ENCODE data around the gene GTF2F1. TPM values are rescaled to one million over a fixed set of nuclear protein-coding genes. Genes with fewer than 3 reads are reported as not detected.
A peak's percentile ranks its signal among the peaks of the same experiment; 100 is the strongest.

Gene GTF2F1
- total RNA-seq, 1 donor from 2014 or later, result 59.6 TPM

DNA sequence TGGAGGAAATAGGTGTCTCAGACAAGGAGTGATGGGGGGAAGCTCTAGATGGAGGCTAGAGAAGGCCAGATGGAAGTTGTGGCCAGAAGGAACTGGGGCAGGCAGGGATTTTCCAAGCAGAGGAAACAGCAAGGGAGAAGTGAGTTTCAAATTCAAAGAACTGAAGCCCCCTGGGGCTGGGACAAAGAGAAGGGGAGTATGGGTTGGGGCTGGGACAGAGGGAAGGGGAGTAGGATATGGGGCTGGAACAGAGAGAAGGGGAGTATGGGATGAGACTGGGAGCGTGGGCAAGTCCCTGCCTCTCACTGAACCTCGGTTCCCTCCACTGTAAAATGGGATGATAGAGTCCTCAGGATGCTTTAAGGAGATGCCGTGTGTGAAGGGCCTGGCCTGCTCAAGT lies 1.9 kb upstream of the GTF2F1 start:
- H3K4me3 Mint-ChIP-seq (ENCODE audit: low read depth), result peak overlapping the region; percentile 49
- intact Hi-C loops (cut with micrococcal nuclease), result no loop called here
- H3K4me1 Mint-ChIP-seq (ENCODE audit: low read depth), result peaks cover 22% of the 10 kb centered on the region
- peaks cover 16% of the 10 kb centered on the region for H3K36me3 Mint-ChIP-seq (ENCODE audit: low read depth)
- DNase-seq (ENCODE audit: low spot score), result no peak
- H3K9me3 Mint-ChIP-seq, result no peaks in the 10 kb centered on the region
- peak overlapping the region; percentile 40 for H3K27ac Mint-ChIP-seq
- H3K27me3 Mint-ChIP-seq (ENCODE audit: low read depth), result no peaks in the 10 kb centered on the region

DNA sequence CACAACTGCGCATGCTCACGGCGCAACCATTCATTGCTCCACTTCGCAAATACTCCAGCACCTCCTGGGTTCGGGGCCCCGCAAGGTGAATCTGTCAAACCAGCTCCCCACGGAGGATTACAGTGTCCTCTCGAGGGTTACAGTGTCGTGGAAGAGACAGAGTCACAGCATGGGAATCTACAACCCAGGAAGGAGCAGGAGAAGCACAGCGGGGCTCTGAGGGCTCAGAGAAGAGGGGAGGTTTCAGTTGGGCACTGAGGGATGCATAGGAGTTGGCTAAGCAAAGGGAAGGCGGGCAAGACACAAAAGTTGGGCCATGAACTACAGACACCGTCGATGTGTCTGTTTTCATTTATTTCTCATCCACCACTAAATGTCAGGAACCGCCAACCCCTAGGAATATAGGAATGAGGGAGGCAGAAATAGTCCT lies 1.0 kb upstream of the GTF2F1 start:
- H3K4me1 Mint-ChIP-seq (ENCODE audit: low read depth), result peaks cover 22% of the 10 kb centered on the region
- no peak for DNase-seq (ENCODE audit: low spot score)
- no peaks in the 10 kb centered on the region for H3K9me3 Mint-ChIP-seq
- H3K27me3 Mint-ChIP-seq (ENCODE audit: low read depth), result no peaks in the 10 kb centered on the region
- H3K36me3 Mint-ChIP-seq (ENCODE audit: low read depth), result peaks cover 19% of the 10 kb centered on the region
- intact Hi-C loops (cut with micrococcal nuclease), result loop anchor here (1.0 kb wide), 2 partner anchors 21 to 31 kb away; no protein-coding TSS in a partner anchor
- H3K27ac Mint-ChIP-seq, result peak overlapping the region; percentile 95
- peak overlapping the region; percentile 88 for H3K4me3 Mint-ChIP-seq (ENCODE audit: low read depth)

DNA sequence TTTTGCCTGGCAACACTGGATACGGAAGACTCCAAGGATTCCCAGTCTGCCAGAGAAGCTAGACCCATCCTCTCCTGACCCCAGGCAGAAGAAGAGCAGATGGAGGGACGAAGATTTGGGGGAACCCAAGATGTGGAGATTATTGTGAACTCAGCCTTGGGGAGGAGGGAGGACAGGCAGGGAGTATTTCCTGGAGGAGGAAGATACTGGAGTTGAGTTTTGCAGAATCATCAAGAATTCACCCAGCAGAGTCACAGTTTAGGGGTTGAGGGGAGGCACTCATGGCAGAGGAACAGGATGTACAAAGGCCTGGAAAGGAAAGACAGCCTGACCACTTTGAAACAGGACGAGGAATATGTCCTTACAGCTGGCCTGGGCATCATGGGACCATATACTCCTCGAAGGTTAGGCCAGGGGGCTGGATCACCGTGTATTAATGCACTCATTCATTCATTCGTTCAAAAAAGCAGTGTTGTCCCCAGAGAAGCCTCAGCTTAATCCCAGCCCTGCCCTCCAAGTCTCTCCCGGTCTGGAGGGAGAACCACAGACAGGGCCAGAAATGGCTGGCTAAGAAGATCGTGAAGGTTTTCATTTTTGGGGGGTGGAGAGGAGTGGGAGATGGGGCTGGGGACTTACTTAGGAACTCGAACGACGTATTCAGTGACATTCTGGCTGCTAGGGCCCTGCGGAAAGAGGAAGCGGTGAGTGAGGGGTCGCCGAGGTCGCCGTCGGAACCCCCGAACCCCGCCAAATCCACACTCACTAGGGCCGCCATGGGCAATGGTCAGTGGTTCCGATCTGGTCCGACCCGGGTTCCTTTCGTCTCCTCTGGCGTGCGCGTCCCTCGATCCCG lies 517 bp downstream of the GTF2F1 start:
- intact Hi-C loops (cut with micrococcal nuclease), result loop anchor here (1.0 kb wide), 2 partner anchors 19 to 33 kb away; no protein-coding TSS in a partner anchor
- Mint-ChIP-seq H3K27me3 (ENCODE audit: low read depth) (no peaks in the 10 kb centered on the region), H3K4me1 (ENCODE audit: low read depth) (peaks cover 22% of the 10 kb centered on the region), H3K9me3 (no peaks in the 10 kb centered on the region), H3K4me3 (ENCODE audit: low read depth) (peak overlapping the region; percentile 88), H3K27ac (peak overlapping the region; percentile 95), H3K36me3 (ENCODE audit: low read depth) (peaks cover 27% of the 10 kb centered on the region)
- DNase-seq (ENCODE audit: low spot score), result no peak

DNA sequence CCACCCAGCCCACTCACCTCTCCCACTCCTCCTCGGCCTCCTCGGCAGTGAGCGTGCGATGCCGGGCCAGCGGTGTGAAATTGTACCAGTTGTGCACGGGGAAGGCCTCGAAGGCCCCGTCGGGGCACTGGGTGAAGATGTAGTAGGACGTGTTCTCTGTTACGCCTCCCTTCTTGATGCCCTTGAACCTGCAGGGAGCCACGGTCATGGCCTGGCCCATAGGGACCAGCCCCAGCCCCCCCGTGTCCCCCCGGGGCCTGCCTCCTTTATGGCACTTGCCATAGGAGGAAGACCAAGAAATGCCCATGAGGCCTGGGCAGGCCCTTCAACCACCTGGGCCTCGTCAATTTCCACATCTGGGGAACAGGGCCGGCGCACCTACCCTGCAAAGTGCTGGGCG lies 5.6 kb downstream of the GTF2F1 start:
- intact Hi-C loops (cut with micrococcal nuclease), result no loop called here
- Mint-ChIP-seq H3K27ac (no peak overlapping the region), H3K4me3 (ENCODE audit: low read depth) (no peak overlapping the region), H3K27me3 (ENCODE audit: low read depth) (no peaks in the 10 kb centered on the region), H3K36me3 (ENCODE audit: low read depth) (peaks cover 55% of the 10 kb centered on the region), H3K9me3 (no peaks in the 10 kb centered on the region), H3K4me1 (ENCODE audit: low read depth) (peaks cover 12% of the 10 kb centered on the region)
- no peak for DNase-seq (ENCODE audit: low spot score)

DNA sequence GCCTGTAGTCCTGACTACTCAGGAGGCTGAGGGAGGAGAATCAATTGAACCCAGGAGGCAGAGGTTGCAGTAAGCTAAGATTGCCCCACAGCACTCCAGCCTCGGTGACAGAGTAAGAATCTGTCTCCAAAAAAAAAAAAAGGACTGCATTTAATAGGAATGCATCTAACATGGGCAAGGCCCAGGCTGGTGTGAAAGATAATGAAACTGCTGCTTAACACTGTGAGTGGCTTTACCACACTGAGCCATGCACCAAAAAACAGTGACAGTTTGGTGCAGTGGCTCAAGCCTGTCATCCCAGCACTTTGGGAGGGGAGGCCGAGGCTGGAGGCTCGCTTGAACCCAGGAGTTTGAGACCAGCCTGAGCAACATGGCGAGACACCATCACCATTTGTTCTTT lies 8.6 kb downstream of the GTF2F1 start:
- Mint-ChIP-seq H3K27ac (no peak overlapping the region), H3K4me1 (ENCODE audit: low read depth) (no peaks in the 10 kb centered on the region), H3K27me3 (ENCODE audit: low read depth) (no peaks in the 10 kb centered on the region), H3K36me3 (ENCODE audit: low read depth) (peaks cover 68% of the 10 kb centered on the region), H3K4me3 (ENCODE audit: low read depth) (no peak overlapping the region), H3K9me3 (no peaks in the 10 kb centered on the region)
- no peak for DNase-seq (ENCODE audit: low spot score)
- intact Hi-C loops (cut with micrococcal nuclease), result no loop called here

DNA sequence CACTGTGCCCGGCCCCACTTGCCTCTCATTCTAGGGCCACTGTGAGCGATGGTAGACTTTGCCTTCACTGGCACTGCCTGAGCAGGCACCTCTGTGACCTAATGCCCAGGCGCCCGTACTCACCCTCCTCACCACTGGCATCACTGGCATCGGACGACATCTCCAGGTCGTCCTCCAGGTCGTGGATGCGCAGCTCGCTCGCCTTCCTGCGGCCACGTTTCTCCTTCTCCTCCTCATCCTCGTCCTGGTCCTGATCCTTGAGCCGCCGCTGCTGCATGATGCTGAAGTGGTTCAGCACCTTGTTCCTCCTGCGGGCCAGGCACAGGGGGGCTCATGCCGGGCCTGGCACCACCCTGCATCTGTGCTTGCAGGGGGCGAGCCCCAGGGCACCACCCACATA lies 9.8 kb downstream of the GTF2F1 start:
- intact Hi-C loops (cut with micrococcal nuclease), result no loop called here
- no peak for DNase-seq (ENCODE audit: low spot score)
- Mint-ChIP-seq H3K4me1 (ENCODE audit: low read depth) (no peaks in the 10 kb centered on the region), H3K9me3 (no peaks in the 10 kb centered on the region), H3K27ac (no peak overlapping the region), H3K36me3 (ENCODE audit: low read depth) (peaks cover 67% of the 10 kb centered on the region), H3K4me3 (ENCODE audit: low read depth) (no peak overlapping the region), H3K27me3 (ENCODE audit: low read depth) (no peaks in the 10 kb centered on the region)

DNA sequence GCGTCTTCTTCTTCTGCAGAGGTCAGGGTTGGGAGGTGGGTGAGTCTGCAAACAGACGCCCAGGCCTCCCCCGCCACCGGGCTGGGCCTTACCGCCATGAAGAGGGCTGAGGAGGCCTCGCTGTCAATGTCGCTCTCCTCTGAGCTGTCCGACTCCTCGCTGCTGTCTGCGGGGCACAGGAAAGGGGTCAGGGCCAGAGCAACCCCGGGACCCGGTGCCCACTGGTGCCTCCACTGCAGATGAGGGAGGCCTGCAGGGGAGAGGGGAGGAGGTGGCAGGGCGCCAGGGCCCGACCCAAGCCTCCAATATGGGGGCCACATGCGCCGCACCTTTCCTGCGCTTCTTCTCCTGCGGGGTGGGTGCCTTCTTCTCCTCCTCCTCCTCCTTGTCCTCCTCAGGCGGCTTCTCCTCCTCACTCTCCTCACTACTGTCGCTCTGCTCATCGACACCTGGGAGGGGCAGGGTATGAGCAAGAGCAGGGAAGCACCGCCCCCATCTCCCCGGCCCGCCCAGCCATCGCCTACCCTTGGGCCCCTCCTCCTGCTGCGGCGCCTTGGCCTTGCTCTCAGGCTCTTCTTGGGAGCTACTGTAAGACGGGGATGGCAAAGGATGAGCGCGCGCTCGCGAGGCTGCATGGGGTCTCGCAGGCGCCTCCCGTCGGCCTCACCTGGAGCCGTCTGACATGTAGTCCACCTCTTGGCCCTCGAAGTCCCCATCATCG lies 11.8 kb downstream of the GTF2F1 start:
- H3K27me3 Mint-ChIP-seq (ENCODE audit: low read depth), result no peaks in the 10 kb centered on the region
- H3K4me1 Mint-ChIP-seq (ENCODE audit: low read depth), result no peaks in the 10 kb centered on the region
- H3K36me3 Mint-ChIP-seq (ENCODE audit: low read depth), result peaks cover 58% of the 10 kb centered on the region
- no peak overlapping the region for H3K4me3 Mint-ChIP-seq (ENCODE audit: low read depth)
- H3K27ac Mint-ChIP-seq, result no peak overlapping the region
- intact Hi-C loops (cut with micrococcal nuclease), result no loop called here
- DNase-seq (ENCODE audit: low spot score), result no peak
- H3K9me3 Mint-ChIP-seq, result no peaks in the 10 kb centered on the region

DNA sequence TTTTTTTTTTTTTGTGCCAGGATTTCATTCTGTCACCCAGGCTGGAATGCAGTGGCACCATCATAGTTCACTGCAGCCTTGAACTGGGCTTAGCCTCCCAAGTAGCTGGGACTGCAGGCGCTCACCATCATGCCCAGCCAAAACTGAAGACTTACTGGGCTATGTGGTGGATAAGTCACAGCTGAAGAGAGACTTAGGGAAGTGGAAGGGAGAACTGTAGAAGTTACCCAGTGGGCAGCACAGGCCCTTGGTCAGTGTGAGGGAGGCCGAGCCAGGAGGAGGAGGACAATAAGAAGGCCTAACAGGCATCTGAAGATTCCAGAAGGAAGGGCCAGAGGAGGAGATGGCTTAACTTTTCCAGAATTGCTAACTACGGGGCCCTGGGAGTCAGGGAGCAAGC lies 13.2 kb downstream of the GTF2F1 start:
- DNase-seq (ENCODE audit: low spot score), result no peak
- H3K27me3 Mint-ChIP-seq (ENCODE audit: low read depth), result no peaks in the 10 kb centered on the region
- no peaks in the 10 kb centered on the region for H3K4me1 Mint-ChIP-seq (ENCODE audit: low read depth)
- no peak overlapping the region for H3K27ac Mint-ChIP-seq
- H3K4me3 Mint-ChIP-seq (ENCODE audit: low read depth), result no peak overlapping the region
- intact Hi-C loops (cut with micrococcal nuclease), result no loop called here
- peaks cover 48% of the 10 kb centered on the region for H3K36me3 Mint-ChIP-seq (ENCODE audit: low read depth)
- H3K9me3 Mint-ChIP-seq, result no peaks in the 10 kb centered on the region

DNA sequence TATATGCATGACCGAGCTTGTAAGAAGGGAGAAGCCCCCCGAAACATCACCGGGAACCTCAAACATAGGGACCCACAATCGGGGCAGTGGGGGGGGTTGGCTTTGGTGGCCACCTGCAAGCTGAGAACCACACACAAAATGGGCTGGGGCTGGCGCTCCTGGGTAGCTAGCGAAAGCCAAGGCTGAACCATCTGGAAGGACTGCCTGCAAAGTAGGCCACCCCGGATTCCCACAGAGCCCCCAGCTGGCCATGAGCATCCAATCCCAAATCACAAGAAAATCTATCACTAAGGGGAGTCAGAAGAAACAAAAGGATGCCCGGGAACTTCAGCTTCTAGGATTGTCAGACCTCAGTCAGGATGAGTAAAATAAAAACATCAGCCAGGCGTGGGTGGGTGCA lies 14.5 kb downstream of the GTF2F1 start:
- Mint-ChIP-seq H3K27me3 (ENCODE audit: low read depth) (no peaks in the 10 kb centered on the region), H3K4me1 (ENCODE audit: low read depth) (peaks cover 4% of the 10 kb centered on the region), H3K27ac (no peak overlapping the region), H3K4me3 (ENCODE audit: low read depth) (no peak overlapping the region), H3K36me3 (ENCODE audit: low read depth) (peaks cover 43% of the 10 kb centered on the region), H3K9me3 (no peaks in the 10 kb centered on the region)
- no peak for DNase-seq (ENCODE audit: low spot score)
- intact Hi-C loops (cut with micrococcal nuclease), result no loop called here

DNA sequence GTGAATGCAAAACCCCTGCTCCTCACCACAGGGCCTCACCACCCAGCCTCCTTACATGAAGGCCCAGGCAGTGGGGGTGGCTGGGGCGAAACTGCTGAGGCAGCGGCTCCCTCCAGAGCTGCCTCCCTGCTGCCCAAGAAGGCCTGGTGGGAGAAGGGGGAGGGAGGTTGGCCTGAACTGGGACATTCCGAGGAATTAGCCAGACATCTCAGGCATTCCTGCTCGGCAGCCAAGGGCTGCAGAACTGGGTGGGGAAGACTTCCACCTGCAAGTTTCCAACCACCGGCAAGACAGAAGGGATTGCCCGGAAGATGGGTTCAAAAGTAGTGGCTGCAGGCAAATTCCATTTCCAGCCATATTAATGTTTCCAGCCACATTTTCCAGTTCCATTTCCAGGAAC lies 14.9 kb downstream of the GTF2F1 start:
- Mint-ChIP-seq H3K9me3 (no peaks in the 10 kb centered on the region), H3K27me3 (ENCODE audit: low read depth) (no peaks in the 10 kb centered on the region), H3K4me1 (ENCODE audit: low read depth) (peaks cover 4% of the 10 kb centered on the region), H3K36me3 (ENCODE audit: low read depth) (peaks cover 39% of the 10 kb centered on the region), H3K4me3 (ENCODE audit: low read depth) (no peak overlapping the region), H3K27ac (no peak overlapping the region)
- no peak for DNase-seq (ENCODE audit: low spot score)
- intact Hi-C loops (cut with micrococcal nuclease), result no loop called here

DNA sequence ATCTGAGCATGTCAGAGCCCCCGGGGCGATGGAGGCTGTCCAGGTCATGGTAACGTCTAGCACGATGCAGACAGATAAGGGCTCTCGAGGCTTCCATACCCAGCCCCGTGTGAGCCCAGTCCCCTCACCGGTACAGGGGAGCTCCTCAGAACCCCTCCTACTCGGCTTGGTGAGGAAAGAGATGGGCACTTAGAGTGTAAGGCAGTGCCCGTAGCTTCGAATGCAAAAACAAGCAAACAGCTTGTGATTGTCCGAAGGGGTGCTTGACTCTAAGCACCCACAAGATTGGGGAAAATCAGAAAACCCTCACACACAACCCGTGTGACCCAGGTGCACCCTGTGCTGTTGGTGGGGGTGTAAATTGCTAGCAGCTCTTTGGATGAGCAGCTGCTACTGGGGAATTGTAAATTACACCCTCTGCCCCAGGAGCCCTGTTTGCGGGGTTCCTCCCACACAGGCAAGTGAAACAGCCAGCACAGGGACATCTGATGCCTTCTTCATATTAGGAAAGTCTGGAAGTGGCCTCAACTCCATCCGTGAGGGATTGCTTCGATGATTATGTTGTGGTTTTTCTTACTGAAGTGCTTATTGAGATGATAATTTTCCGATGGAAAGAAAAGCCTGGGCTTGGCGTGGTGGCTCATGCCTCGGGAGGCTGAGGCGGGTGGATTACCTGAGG lies 16.3 kb downstream of the GTF2F1 start:
- DNase-seq (ENCODE audit: low spot score), result no peak
- Mint-ChIP-seq H3K9me3 (no peaks in the 10 kb centered on the region), H3K4me1 (ENCODE audit: low read depth) (peaks cover 8% of the 10 kb centered on the region), H3K36me3 (ENCODE audit: low read depth) (peaks cover 29% of the 10 kb centered on the region), H3K27me3 (ENCODE audit: low read depth) (no peaks in the 10 kb centered on the region), H3K27ac (no peak overlapping the region), H3K4me3 (ENCODE audit: low read depth) (no peak overlapping the region)
- intact Hi-C loops (cut with micrococcal nuclease), result no loop called here

DNA sequence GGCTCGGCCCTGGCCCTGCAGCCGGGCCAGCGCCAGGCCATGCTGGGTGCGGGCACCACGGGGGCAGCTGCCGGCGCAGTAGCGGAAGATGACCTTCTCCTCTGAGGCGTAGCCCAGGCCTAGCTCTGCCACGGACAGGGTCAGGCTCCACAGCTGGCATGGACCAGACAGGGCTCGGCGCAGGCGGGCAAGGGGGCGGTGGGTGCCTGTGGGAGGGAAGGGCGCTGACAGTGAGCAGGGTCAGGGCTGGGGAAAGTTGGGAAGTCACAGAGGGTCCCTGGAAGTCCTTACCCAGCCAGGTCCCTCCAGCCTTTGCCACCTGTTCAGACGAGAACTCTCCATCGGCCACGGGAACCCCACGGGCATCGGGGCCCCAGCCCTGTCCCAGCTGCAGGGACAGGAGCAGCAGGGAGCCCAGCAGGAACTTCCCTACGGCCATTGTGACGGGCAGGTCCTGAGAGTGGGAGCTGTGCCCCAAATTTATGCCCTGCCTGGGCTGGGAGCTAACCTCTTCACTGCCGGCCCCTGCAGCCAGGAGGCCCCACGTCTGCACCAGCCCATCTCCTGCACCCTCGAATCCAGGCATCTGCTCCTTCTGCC lies 17.5 kb downstream of the GTF2F1 start, which contains the start of gene PSPN:
TSS of gene PSPN (minus strand) at position 523 of the 600 bp plus-strand sequence. CDS start at position 439, 84 bp downstream.
- no peaks in the 10 kb centered on the region for H3K9me3 Mint-ChIP-seq
- H3K36me3 Mint-ChIP-seq (ENCODE audit: low read depth), result peaks cover 18% of the 10 kb centered on the region
- H3K27ac Mint-ChIP-seq, result no peak within 1 kb of the TSS
- no peak within 1 kb of the TSS for H3K4me3 Mint-ChIP-seq (ENCODE audit: low read depth)
- H3K4me1 Mint-ChIP-seq (ENCODE audit: low read depth), result peaks cover 8% of the 10 kb centered on the region
- H3K27me3 Mint-ChIP-seq (ENCODE audit: low read depth), result no peaks in the 10 kb centered on the region
- no peak for DNase-seq (ENCODE audit: low spot score)
- intact Hi-C loops (cut with micrococcal nuclease), result no loop called here

All from activated T-helper 2 cell treated with anti-CD3 and anti-CD28 coated beads, Interferon-gamma antibody, Interleukin-2, Interleukin-4, amounts not matched to agents 10 μg/mL and 5 μg/mL and 100 μg/mL, durations not matched to agents 14 hours and 24 hours and 36 hours (primary cell).